Lower leg skin (tissue), 4 donors: ENCODE measurements around the gene GPBP1L1. TPM values are rescaled to one million over a fixed set of nuclear protein-coding genes. Genes with fewer than 3 reads are reported as not detected.

Experiments used
- DNase-seq, 2 donors: peaks; one replicate each; pipeline ENCODE4 v3.0.0-alpha.2; 2019; ENCODE audit warnings: low spot score in 2 of 2
- H3K4me3 ChIP-seq: fragments of 200-600 bp; sonication (generic); 2 replicates; pipeline ENCODE4 v1.5.1; 2017; ENCODE audit warnings: mild to moderate bottlenecking, low read depth; ENCODE audit not compliant: poor library complexity, severe bottlenecking
- CTCF ChIP-seq, 3 donors: fragments of 450-650 bp; IDR thresholded peaks; one replicate each; pipeline ENCODE4 v1.5.1; 2016; ENCODE audit warnings: antibody characterized with exemption in 3 of 3, mild to moderate bottlenecking in 3 of 3, moderate library complexity in 2 of 3
- POLR2A ChIP-seq, 2 donors: fragments of 450-650 bp; IDR thresholded peaks; one replicate each; pipeline ENCODE4 v1.6.1; 2016 to 2017; ENCODE audit warnings: antibody characterized with exemption in 2 of 2, mild to moderate bottlenecking in 1 of 2, moderate library complexity in 1 of 2
- WGBS, 2 donors: methylation state at CpG; one replicate each; pipeline ENCODE4 v1.1.5; 2018; 5-methylcytosine and 5-hydroxymethylcytosine counted together
- intact Hi-C: fragments of 100-400 bp; cut with DNase I; formaldehyde crosslinking; loops from one replicate; pipeline ENCODE4 v1.15.0; 2023; ENCODE audit warnings: low total_unique reads
- total RNA-seq, 4 donors: library from RNA; depleted of rRNA; stranded (reverse); fragments of >200 nt; gene quantifications; one replicate each; pipeline ENCODE4 v1.1.0, GENCODE V29; 2016

Gene GPBP1L1
- total RNA-seq, 4 donors from 2014 or later: 109 to 121 (median 111) TPM

- intact Hi-C loops: no loop called here
- WGBS, 2 donors: 39 to 40% methylated on average over 7 of the region's 7 CpGs
- no peak overlapping the region for H3K4me3 ChIP-seq
- TF ChIP-seq CTCF (IDR thresholded peaks at IDR 0.05) (no peak), POLR2A (IDR thresholded peaks at IDR 0.05) (no peak)
- DNase-seq: peak in 1 of 2 donors; percentile 72
Measured at GRCh38 chr1:45585496-45586075, 100.7 kb downstream of the GPBP1L1 start.

DNA sequence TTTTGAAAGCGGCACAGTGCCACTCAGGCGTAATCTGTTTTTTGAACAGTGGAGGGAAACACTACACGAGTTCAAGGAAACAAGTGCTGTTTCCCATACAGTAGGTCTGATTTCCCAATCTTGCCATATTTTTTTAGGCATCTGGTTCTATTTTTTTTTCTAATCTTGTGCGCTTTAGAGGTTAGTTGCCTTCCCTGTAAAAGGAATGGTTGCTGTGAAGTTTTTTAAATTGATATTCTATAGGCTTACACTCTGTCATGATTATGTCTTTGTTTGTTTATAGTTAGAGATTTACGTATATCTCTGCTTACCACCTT, 101.3 kb downstream of the GPBP1L1 start:
- peak overlapping the region; percentile 97 for H3K4me3 ChIP-seq
- 1% methylated on average over 5 of the region's 5 CpGs for WGBS, 2 donors
- DNase-seq: no peak
- intact Hi-C loops: no loop called here
- TF ChIP-seq CTCF (IDR thresholded peaks at IDR 0.05) (no peak), POLR2A (IDR thresholded peaks at IDR 0.05) (no peak)

DNA sequence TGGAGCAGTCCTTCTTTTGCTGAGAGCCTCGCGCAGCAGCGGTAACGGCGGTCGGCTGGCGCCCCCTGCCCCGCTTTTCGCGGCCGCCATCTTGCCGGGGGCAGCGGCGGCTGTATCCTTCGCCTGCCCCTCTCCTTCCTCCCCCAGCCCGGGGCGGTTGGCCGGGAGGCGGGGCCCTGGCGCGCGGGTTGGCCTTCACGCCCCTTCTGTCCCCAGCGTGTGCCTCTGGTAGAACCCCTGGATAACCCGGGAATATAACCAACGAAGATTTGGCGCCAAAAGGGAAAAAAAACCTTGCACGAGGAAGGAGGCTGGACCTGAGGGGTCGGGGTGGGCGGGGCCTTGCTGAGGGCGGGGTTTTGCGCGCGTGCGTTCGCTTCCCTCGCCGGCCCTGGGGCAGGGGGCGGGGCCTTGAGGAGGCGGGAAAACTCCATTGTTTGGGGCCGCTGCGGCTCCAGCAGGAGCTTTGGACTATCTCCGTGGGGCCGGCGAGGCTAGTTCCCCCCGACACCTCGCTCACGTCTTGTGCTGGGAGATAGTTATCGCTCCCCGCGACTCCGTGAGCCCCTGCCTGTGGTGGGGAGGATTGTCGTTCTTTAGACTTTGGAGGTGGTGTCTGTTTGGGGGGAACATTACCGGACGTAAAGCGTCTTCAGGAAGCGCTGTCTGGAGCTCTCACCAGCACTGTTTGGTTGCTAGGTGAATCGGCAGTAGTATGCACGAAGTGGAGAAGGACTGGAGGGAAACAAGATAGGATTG, 101.8 kb downstream of the GPBP1L1 start:
- intact Hi-C loops: no loop called here
- DNase-seq: peak; percentile 83 to 97
- WGBS, 2 donors: 0 to 1% methylated on average over 43 to 59 of the region's 59 CpGs
- no peak for TF ChIP-seq CTCF (IDR thresholded peaks at IDR 0.05)
- TF ChIP-seq POLR2A (IDR thresholded peaks at IDR 0.05): no peak
- peak overlapping the region; percentile 97 for H3K4me3 ChIP-seq

GRCh38 chr1:45583666-45584350, 102.5 kb downstream of the GPBP1L1 start, which contains the start of gene NASP:
TSS of gene NASP (plus strand) at chr1:45584041. CDS start at chr1:45584147, 106 bp downstream.
- peak; percentile 88 to 98 for DNase-seq
- intact Hi-C loops: no loop called here
- no peak for TF ChIP-seq POLR2A (IDR thresholded peaks at IDR 0.05)
- TF ChIP-seq CTCF (IDR thresholded peaks at IDR 0.05): no peak
- peak within 1 kb of the TSS; percentile 97 for H3K4me3 ChIP-seq
- 0% methylated on average over 35 to 40 of the region's 41 CpGs for WGBS, 2 donors

GRCh38 chr1:45583264-45583665, 103.1 kb downstream of the GPBP1L1 start:
- TF ChIP-seq POLR2A (IDR thresholded peaks at IDR 0.05) (no peak), CTCF (IDR thresholded peaks at IDR 0.05) (no peak)
- intact Hi-C loops: no loop called here
- WGBS, 2 donors: 0% methylated on average over 19 of the region's 19 CpGs

More at GRCh38 chr1:45583264-45583665, 103.1 kb downstream of the GPBP1L1 start:
- H3K4me3 ChIP-seq: peak overlapping the region; percentile 97
- DNase-seq: peak; percentile 96 to 98

Other genes starting within 250 kb of the GPBP1L1 start
- gene TESK2, start 195.4 kb downstream of the GPBP1L1 start, total RNA-seq: 10 to 100 TPM; 16.9 to 23.8 (median 20.0) TPM
- gene CCDC163, start 186.5 kb downstream of the GPBP1L1 start, total RNA-seq: 1 to 10 TPM in 3 of 4 donors, under 1 TPM in 1; 0.46 to 1.7 (median 1.3) TPM
- 1 to 10 TPM; 1.3 to 3.8 (median 3.0) TPM for gene MMACHC, start 186.2 kb downstream of the GPBP1L1 start, total RNA-seq
- 100 to 1,000 TPM; 216 to 325 (median 281) TPM for gene PRDX1, start 164.6 kb downstream of the GPBP1L1 start, total RNA-seq
- 10 to 100 TPM; 42.1 to 79.2 (median 57.8) TPM for gene AKR1A1, start 135.7 kb downstream of the GPBP1L1 start, total RNA-seq
- gene NASP, start 102.5 kb downstream of the GPBP1L1 start, total RNA-seq: 10 to 100 TPM; 35.4 to 64.4 (median 52.3) TPM
- 1 to 10 TPM; 1.4 to 2.1 (median 1.7) TPM for gene CCDC17, start 62.5 kb downstream of the GPBP1L1 start, total RNA-seq
- gene TMEM69, start 1.6 kb upstream of the GPBP1L1 start, total RNA-seq: 10 to 100 TPM; 21.8 to 32.9 (median 22.8) TPM
- gene IPP, start 64.1 kb upstream of the GPBP1L1 start, total RNA-seq: 10 to 100 TPM in 2 of 4 donors, 1 to 10 TPM in 2; 6.1 to 11.7 (median 9.9) TPM
- gene MAST2, start 117.1 kb upstream of the GPBP1L1 start, total RNA-seq: 10 to 100 TPM in 3 of 4 donors, 1 to 10 TPM in 1; 6.6 to 22.6 (median 13.9) TPM